Lung (tissue), 12 donors: ENCODE data around the gene SPIB. TPM values are rescaled to one million over a fixed set of nuclear protein-coding genes. Genes with fewer than 3 reads are reported as not detected.
"Not testable (repeated sequence)": the region's sequence is repeated elsewhere in the genome, so short reads cannot be mapped to it uniquely, and the experiment has no call there.

Experiments
- ATAC-seq: fragments of 200-7000 bp; cut with Tn5 transposase; one replicate; pipeline ENCODE4 v1.9.1; 2020; ENCODE audit warnings: moderate number of reproducible peaks; ENCODE audit not compliant: insufficient read depth, low FRiP score
- DNase-seq, 3 donors: peaks; one replicate each; pipeline ENCODE4 v3.0.0-alpha.2; 2013 to 2017
- H3K27ac ChIP-seq, 2 donors: one replicate each; pipeline ENCODE4 v1.5.1; 2013; ENCODE audit warnings: mild to moderate bottlenecking in 2 of 2, moderate library complexity in 2 of 2, control low read depth in 1 of 2, inconsistent platforms in 1 of 2, low read depth in 1 of 2, low read length in 1 of 2
- H3K27me3 ChIP-seq, 3 donors: one replicate each; pipeline ENCODE4 v1.5.1; 2013; ENCODE audit warnings: low read length in 2 of 3; ENCODE audit not compliant: control insufficient read depth in 3 of 3, insufficient read depth in 3 of 3
- H3K36me3 ChIP-seq, 4 donors: one replicate each; pipeline ENCODE4 v1.5.1; 2013; ENCODE audit warnings: low read length in 4 of 4, mild to moderate bottlenecking in 1 of 4, moderate library complexity in 1 of 4; ENCODE audit not compliant: control insufficient read depth in 4 of 4, insufficient read depth in 4 of 4
- H3K4me1 ChIP-seq, 5 donors: one replicate each; pipeline ENCODE4 v1.5.1; 2013; ENCODE audit warnings: low read length in 5 of 5, mild to moderate bottlenecking in 2 of 5, moderate library complexity in 1 of 5; ENCODE audit not compliant: control insufficient read depth in 5 of 5, insufficient read depth in 5 of 5
- H3K4me3 ChIP-seq: one replicate; pipeline ENCODE4 v1.5.1; 2013; ENCODE audit warnings: mild to moderate bottlenecking, control low read depth, moderate library complexity
- H3K9ac ChIP-seq, 2 donors: one replicate each; pipeline ENCODE4 v1.5.1; 2013; ENCODE audit warnings: low read length in 2 of 2, control low read depth in 1 of 2; ENCODE audit not compliant: insufficient read depth in 1 of 2
- H3K9me3 ChIP-seq, 4 donors: one replicate each; pipeline ENCODE4 v1.5.1; 2013; ENCODE audit warnings: low read length in 3 of 4, mild to moderate bottlenecking in 1 of 4, moderate library complexity in 1 of 4; ENCODE audit not compliant: control insufficient read depth in 4 of 4, insufficient read depth in 3 of 4
- CTCF ChIP-seq: IDR thresholded peaks from 2 replicates; pipeline ENCODE4 v1.5.1; 2012; ENCODE audit warnings: mild to moderate bottlenecking; ENCODE audit errors: control extremely low read depth, extremely low read depth
- WGBS, 2 donors: extraction: QIAGEN DNeasy Blood & Tissue Kit; methylation state at CpG; one replicate each; pipeline ENCODE4 v1.1.7; 2013; 5-methylcytosine and 5-hydroxymethylcytosine counted together
- polyA plus RNA-seq, 2 donors: library from polyadenylated mRNA; stranded (reverse); fragments of 200-250 nt; gene quantifications; one replicate each; pipeline ENCODE4 v1.2.1, GENCODE V29; 2013
- total RNA-seq, 2 donors: library from RNA; depleted of rRNA in 1 of 2; stranded (reverse); fragments of >200 nt in 1 of 2; gene quantifications; one replicate each; pipeline ENCODE4 v1.2.1, GENCODE V29; 2014 to 2021
- donor health status: control.
- donor health status: control.
- donor health status: Bipolar disorder and iron deficiency.
- donor health status: healthy.
- donor health status: DM: yes; HTN: yes; CAD: no.

SPIB gene
- total and polyA plus RNA-seq, 4 donors = 0.22 to 10.5 (median 0.65) TPM

GRCh38 chr19:50435627-50436026, 16.9 kb downstream of the SPIB start:
- 73 to 76% methylated on average over 9 to 12 of the region's 12 CpGs for WGBS, 2 donors
- no peak for ATAC-seq

GRCh38 chr19:50437862-50438449, 19.2 kb downstream of the SPIB start:
- ATAC-seq = no peak
- no peak overlapping the region for H3K9ac ChIP-seq
- 89 to 92% methylated on average over 5 of the region's 5 CpGs for WGBS, 2 donors

More at GRCh38 chr19:50435627-50436026, 16.9 kb downstream of the SPIB start:
- TF ChIP-seq CTCF = no peak
- H3K4me1 ChIP-seq = peaks cover 0 to 16% (median 0%) of the 10 kb centered on the region in 5 donors
- H3K27ac ChIP-seq = no peak overlapping the region
- DNase-seq = no peak
- no peaks in the 10 kb centered on the region for H3K36me3 ChIP-seq
- no peak overlapping the region for H3K9ac ChIP-seq
- no peaks in the 10 kb centered on the region for H3K9me3 ChIP-seq
- no peak overlapping the region for H3K4me3 ChIP-seq
- peaks cover 0 to 2% (median 0%) of the 10 kb centered on the region in 3 donors for H3K27me3 ChIP-seq

GRCh38 chr19:50439130-50439529, 20.4 kb downstream of the SPIB start:
- not testable (repeated sequence) for DNase-seq, H3K9me3 ChIP-seq, H3K4me1 ChIP-seq, H3K36me3 ChIP-seq, H3K27ac ChIP-seq, H3K27me3 ChIP-seq, H3K9ac ChIP-seq, ATAC-seq, H3K4me3 ChIP-seq
- 68 to 94% methylated on average over 2 of the region's 2 CpGs for whole genome bisulfite sequencing, 2 donors

More at GRCh38 chr19:50437862-50438449, 19.2 kb downstream of the SPIB start:
- H3K4me3 ChIP-seq = no peak overlapping the region
- H3K27ac ChIP-seq = no peak overlapping the region
- no peak for DNase-seq
- TF ChIP-seq CTCF = no peak
- H3K9me3 ChIP-seq = no peaks in the 10 kb centered on the region
- no peaks in the 10 kb centered on the region for H3K27me3 ChIP-seq
- no peaks in the 10 kb centered on the region for H3K36me3 ChIP-seq
- peaks cover 0 to under 1% (median 0%) of the 10 kb centered on the region in 5 donors for H3K4me1 ChIP-seq

- WGBS, 2 donors = 79 to 86% methylated on average over 1 of the region's 1 CpG
- no peak for ATAC-seq
- no peak for TF ChIP-seq CTCF
Observed at GRCh38 chr19:50444059-50444458, 25.3 kb downstream of the SPIB start.

More at GRCh38 chr19:50444059-50444458, 25.3 kb downstream of the SPIB start:
- no peaks in the 10 kb centered on the region for H3K36me3 ChIP-seq
- no peak overlapping the region for H3K9ac ChIP-seq
- peaks cover 0 to 6% (median 0%) of the 10 kb centered on the region in 4 donors for H3K9me3 ChIP-seq
- H3K27ac ChIP-seq = no peak overlapping the region
- H3K4me3 ChIP-seq = no peak overlapping the region
- DNase-seq = no peak
- H3K27me3 ChIP-seq = no peaks in the 10 kb centered on the region
- no peaks in the 10 kb centered on the region for H3K4me1 ChIP-seq
